Muscle of leg (tissue), 11 donors: Measurements from ENCODE around the gene XPO4. TPM values are rescaled to one million over a fixed set of nuclear protein-coding genes. Genes with fewer than 3 reads are reported as not detected.

ENCODE experiments used
- DNase-seq: peaks from one replicate; pipeline ENCODE4 v3.0.0; 2013
- H3K27ac ChIP-seq: one replicate; pipeline ENCODE4 v1.5.1; 2013; ENCODE audit warnings: mild to moderate bottlenecking, low read length, control low read depth
- H3K27me3 ChIP-seq: one replicate; pipeline ENCODE4 v1.6.1; 2013; ENCODE audit warnings: low read length; ENCODE audit not compliant: control insufficient read depth, insufficient read depth
- H3K36me3 ChIP-seq: one replicate; pipeline ENCODE4 v1.6.1; 2013; ENCODE audit warnings: low read length; ENCODE audit not compliant: control insufficient read depth, insufficient read depth
- H3K4me1 ChIP-seq: one replicate; pipeline ENCODE4 v1.6.1; 2013; ENCODE audit warnings: low read length; ENCODE audit not compliant: control insufficient read depth, insufficient read depth
- H3K4me3 ChIP-seq: one replicate; pipeline ENCODE4 v1.5.1; 2013; ENCODE audit warnings: low read length, control low read depth
- H3K9me3 ChIP-seq: replicated peaks from 2 replicates; pipeline ENCODE4 v1.6.1; 2013; ENCODE audit warnings: low read depth, low read length; ENCODE audit not compliant: control insufficient read depth
- WGBS: methylation state at CpG from one replicate; pipeline ENCODE4 v1.1.5; 2013; ENCODE audit warnings: missing lambda C conversion rate; ENCODE audit not compliant: insufficient coverage; 5-methylcytosine and 5-hydroxymethylcytosine counted together
- polyA plus RNA-seq, 8 donors: library from polyadenylated mRNA; unstranded; fragments of 120-200 nt; gene quantifications; one replicate each; pipeline versions ENCODE4 v1.2.1 to v1.2.3, GENCODE V29; 2013; ENCODE audit warnings: inconsistent platforms in 1 of 8, low replicate concordance in 1 of 8; ENCODE audit not compliant: insufficient read length in 8 of 8, insufficient read depth in 1 of 8
- total RNA-seq: library from RNA; stranded (reverse); fragments of 120-200 nt; gene quantifications from one replicate; pipeline ENCODE4 v1.2.4, GENCODE V29; 2013

The XPO4 gene
- total and polyA plus RNA-seq, 9 donors: 15.4 to 39.8 (median 22.5) TPM

DNA sequence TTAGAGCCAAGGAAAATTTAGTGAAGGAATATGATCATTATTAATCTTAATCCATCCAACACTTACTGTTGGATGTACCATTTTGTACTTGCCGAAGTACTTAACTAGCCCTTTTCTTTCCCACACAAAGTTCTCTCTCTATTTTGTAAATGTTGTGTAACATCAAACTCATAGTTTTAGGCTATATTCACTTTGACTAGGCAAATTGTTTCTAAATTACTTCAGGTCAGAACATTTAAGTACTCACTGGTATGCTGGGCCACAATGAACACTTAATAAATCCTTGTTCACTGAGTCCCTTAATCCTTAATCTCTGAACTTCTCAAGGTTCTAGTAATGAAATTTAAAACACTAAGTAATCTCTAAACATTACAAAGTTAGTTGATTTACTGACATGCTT lies 79.5 kb downstream of the XPO4 start:
- DNase-seq: no peak
- Histone ChIP-seq H3K27ac (no peak overlapping the region), H3K27me3 (no peaks in the 10 kb centered on the region), H3K36me3 (no peaks in the 10 kb centered on the region), H3K4me1 (peaks cover 11% of the 10 kb centered on the region), H3K9me3 (no peaks in the 10 kb centered on the region), H3K4me3 (no peak overlapping the region)
- no CpG with 5 or more reads among the region's 1 CpG for WGBS

DNA sequence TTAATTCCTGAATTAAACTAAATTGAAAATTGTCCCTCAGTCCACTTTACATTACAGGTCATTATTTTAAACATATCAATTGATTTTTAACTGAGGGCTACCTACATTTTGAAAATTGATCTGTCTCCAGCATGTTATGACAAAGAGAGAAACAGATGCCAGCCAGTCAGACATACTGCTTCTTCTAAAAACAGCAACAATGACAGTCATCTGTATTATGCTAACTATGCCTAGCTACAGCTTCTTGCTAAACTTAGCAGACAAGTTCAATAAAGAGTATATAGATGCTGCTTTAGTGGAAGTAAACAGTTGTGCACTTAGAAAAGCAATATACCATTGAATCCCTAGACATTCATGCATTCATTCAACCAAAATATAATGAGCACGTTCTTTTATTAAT lies 80.1 kb downstream of the XPO4 start:
- no CpG with 5 or more reads among the region's 1 CpG for WGBS
- peak; percentile 22 for DNase-seq
- Histone ChIP-seq H3K27ac (no peak overlapping the region), H3K27me3 (no peaks in the 10 kb centered on the region), H3K4me1 (peaks cover 11% of the 10 kb centered on the region), H3K4me3 (no peak overlapping the region), H3K9me3 (no peaks in the 10 kb centered on the region), H3K36me3 (no peaks in the 10 kb centered on the region)

GRCh38 chr13:20819715-20820114 lies 82.8 kb downstream of the XPO4 start:
- DNase-seq: no peak
- Histone ChIP-seq H3K9me3 (no peaks in the 10 kb centered on the region), H3K27me3 (no peaks in the 10 kb centered on the region), H3K4me3 (no peak overlapping the region), H3K4me1 (peaks cover 4% of the 10 kb centered on the region), H3K27ac (no peak overlapping the region), H3K36me3 (no peaks in the 10 kb centered on the region)
- WGBS: no CpG with 5 or more reads among the region's 3 CpGs

DNA sequence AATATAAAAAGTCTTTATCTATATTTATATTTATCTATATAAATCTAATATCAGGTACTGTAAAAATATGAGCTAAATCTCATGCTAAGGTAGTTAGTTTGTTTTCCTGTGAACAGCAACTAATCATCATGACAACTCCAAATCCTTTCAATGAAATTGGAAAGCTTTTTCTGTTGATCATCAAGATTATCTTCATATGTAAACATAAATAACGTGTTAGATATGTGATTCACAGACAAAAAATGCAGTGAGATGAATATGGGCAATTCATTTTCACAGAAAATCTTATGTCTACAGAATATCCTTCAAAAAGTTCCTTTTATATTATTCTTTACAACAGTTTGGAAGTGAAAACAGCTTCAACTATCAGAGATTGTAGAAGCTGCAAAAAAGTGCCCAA lies 87.1 kb downstream of the XPO4 start:
- H3K4me1 ChIP-seq: peaks cover 6% of the 10 kb centered on the region
- H3K4me3 ChIP-seq: no peak overlapping the region
- WGBS: no CpG with 5 or more reads among the region's 1 CpG
- no peaks in the 10 kb centered on the region for H3K9me3 ChIP-seq
- H3K36me3 ChIP-seq: peaks cover 5% of the 10 kb centered on the region
- H3K27ac ChIP-seq: no peak overlapping the region
- no peaks in the 10 kb centered on the region for H3K27me3 ChIP-seq
- DNase-seq: no peak

- H3K27me3 ChIP-seq: no peaks in the 10 kb centered on the region
- H3K4me3 ChIP-seq: no peak overlapping the region
- H3K9me3 ChIP-seq: no peaks in the 10 kb centered on the region
- peaks cover 6% of the 10 kb centered on the region for H3K4me1 ChIP-seq
- peak overlapping the region; percentile 10 for H3K27ac ChIP-seq
- peak; percentile 89 for DNase-seq
- WGBS: no CpG with 5 or more reads among the region's 5 CpGs
- peaks cover 6% of the 10 kb centered on the region for H3K36me3 ChIP-seq
These were observed 88.2 kb downstream of the XPO4 start for GRCh38 chr13:20814224-20814910.

DNA sequence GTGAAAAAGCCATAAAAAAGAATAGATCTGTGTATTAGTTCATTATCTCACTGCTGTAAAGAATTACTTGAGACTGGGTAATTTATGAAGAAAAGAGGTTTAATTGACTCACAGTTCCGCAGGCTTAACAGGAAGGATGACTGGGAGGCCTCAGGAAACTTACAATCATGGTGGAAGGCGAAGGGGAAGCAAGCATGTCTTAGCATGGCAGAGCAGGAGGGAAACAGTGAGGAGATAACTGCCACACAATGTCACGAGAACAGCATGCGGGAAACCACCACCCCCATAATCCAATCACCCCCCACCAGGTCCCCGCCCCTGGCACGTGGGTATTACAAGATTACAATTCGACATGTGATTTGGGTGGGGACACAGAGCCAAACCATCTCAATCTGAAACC lies 89.7 kb downstream of the XPO4 start:
- Histone ChIP-seq H3K4me3 (no peak overlapping the region), H3K36me3 (peaks cover 15% of the 10 kb centered on the region), H3K27ac (no peak overlapping the region), H3K9me3 (no peaks in the 10 kb centered on the region), H3K27me3 (no peaks in the 10 kb centered on the region), H3K4me1 (peaks cover 6% of the 10 kb centered on the region)
- DNase-seq: no peak
- WGBS: 100% methylated on average over 4 of the region's 7 CpGs

DNA sequence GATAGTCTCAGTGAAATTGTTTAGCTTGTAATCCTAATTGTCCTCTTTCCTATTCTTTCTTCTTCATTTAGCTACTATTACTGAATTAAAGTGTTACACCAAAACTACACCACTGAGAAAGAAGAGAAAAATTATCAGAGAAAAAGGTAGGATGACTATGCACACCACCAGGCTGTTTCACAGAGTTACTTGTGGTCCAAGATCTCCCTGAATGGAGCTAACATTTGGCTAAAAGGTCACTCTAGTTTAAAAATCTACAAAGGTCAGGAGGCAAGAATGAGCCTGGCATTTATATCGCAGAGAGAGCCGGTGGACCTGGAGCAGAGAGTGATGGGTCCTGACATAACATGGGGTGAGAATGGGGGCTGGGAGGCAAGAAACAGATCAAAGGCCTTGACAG lies 91.7 kb downstream of the XPO4 start:
- Histone ChIP-seq H3K27ac (no peak overlapping the region), H3K4me1 (peaks cover 6% of the 10 kb centered on the region), H3K4me3 (no peak overlapping the region), H3K36me3 (peaks cover 20% of the 10 kb centered on the region), H3K27me3 (no peaks in the 10 kb centered on the region), H3K9me3 (no peaks in the 10 kb centered on the region)
- 84% methylated on average over 2 of the region's 2 CpGs for WGBS
- DNase-seq: no peak

GRCh38 chr13:20808874-20809273 lies 93.7 kb downstream of the XPO4 start:
- WGBS: 100% methylated on average over 1 of the region's 4 CpGs
- no peak overlapping the region for H3K4me3 ChIP-seq
- H3K36me3 ChIP-seq: peaks cover 20% of the 10 kb centered on the region
- H3K27me3 ChIP-seq: no peaks in the 10 kb centered on the region
- H3K27ac ChIP-seq: no peak overlapping the region
- DNase-seq: no peak
- no peaks in the 10 kb centered on the region for H3K9me3 ChIP-seq
- peaks cover 3% of the 10 kb centered on the region for H3K4me1 ChIP-seq

GRCh38 chr13:20803180-20803965 lies 99.2 kb downstream of the XPO4 start:
- peaks cover 14% of the 10 kb centered on the region for H3K36me3 ChIP-seq

GRCh38 chr13:20801707-20802106 lies 100.8 kb downstream of the XPO4 start:
- Histone ChIP-seq H3K27me3 (no peaks in the 10 kb centered on the region), H3K4me3 (no peak overlapping the region), H3K9me3 (no peaks in the 10 kb centered on the region), H3K4me1 (no peaks in the 10 kb centered on the region), H3K36me3 (peaks cover 12% of the 10 kb centered on the region), H3K27ac (no peak overlapping the region)
- no peak for DNase-seq
- WGBS: 66% methylated on average over 2 of the region's 2 CpGs

More at GRCh38 chr13:20803180-20803965, 99.2 kb downstream of the XPO4 start:
- Histone ChIP-seq H3K27ac (no peak overlapping the region), H3K4me1 (no peaks in the 10 kb centered on the region), H3K9me3 (no peaks in the 10 kb centered on the region), H3K4me3 (no peak overlapping the region), H3K27me3 (no peaks in the 10 kb centered on the region)
- 100% methylated on average over 2 of the region's 3 CpGs for WGBS
- no peak for DNase-seq
